A549 (cell line): Measurements from ENCODE around the gene LBR. TPM values are rescaled to one million over a fixed set of nuclear protein-coding genes. Genes with fewer than 3 reads are reported as not detected.

Source experiments
- ATAC-seq, 2 experiments: fragments of 200-7000 bp in 1 of 2; fragments of >200 bp in 1 of 2; cut with Nextera tagmentation in 1 of 2; cut with Tn5 transposase in 1 of 2; 3 replicates each; pipeline versions ENCODE4 v1.8.0 to v1.9.1; 2018 to 2020; ENCODE audit warnings: mild to moderate bottlenecking in 1 of 2, moderate library complexity in 1 of 2
- CTCF ChIA-PET: fragments of 300-600 bp; sonication (Branson Sonifier 250); formaldehyde crosslinking; extraction: SDS; loops from one replicate; lab custom pipeline; 2021; ENCODE audit warnings: antibody characterized with exemption, inconsistent platforms; lab: Yijun Ruan, JAX
- POLR2A ChIA-PET: fragments of 350-600 bp; formaldehyde crosslinking; extraction: SDS; loops from one replicate; lab custom pipeline; 2021; ENCODE audit warnings: antibody characterized with exemption, inconsistent platforms; lab: Yijun Ruan, JAX
- DNase-seq, 2 experiments: peaks; one replicate each; pipeline versions ENCODE4 v3.0.0 to v3.0.0-alpha.2; 2011 to 2016; ENCODE audit warnings: low read depth in 1 of 2, low spot score in 1 of 2
- FAIRE-seq: peaks from 2 replicates; lab custom pipeline; 2011; peaks lifted over from hg19 to GRCh38; lab: Jason Lieb, UNC
- H3K27ac ChIP-seq, 2 experiments: fragments of >200 bp; sonication (Bioruptor Twin); formaldehyde crosslinking; 3 replicates each; pipeline ENCODE4 v1.5.1; 2016 to 2017
- H3K4me1 ChIP-seq: fragments of >200 bp; sonication (Bioruptor Twin); formaldehyde crosslinking; 3 replicates; pipeline ENCODE4 v1.6.1; 2016
- H3K4me2 ChIP-seq: fragments of >200 bp; sonication (Bioruptor Twin); formaldehyde crosslinking; 3 replicates; pipeline ENCODE4 v1.6.1; 2016
- H3K4me3 ChIP-seq: fragments of >200 bp; sonication (Bioruptor Twin); formaldehyde crosslinking; 3 replicates; pipeline ENCODE4 v1.5.1; 2016
- H3K9me3 ChIP-seq: fragments of >200 bp; sonication (Bioruptor Twin); formaldehyde crosslinking; 3 replicates; pipeline ENCODE4 v1.6.1; 2016
- CHD2 ChIP-seq: fragments of 150-350 bp; IDR thresholded peaks from 2 replicates; pipeline ENCODE4 v1.6.1; 2014; ENCODE audit warnings: low read length; ENCODE audit not compliant: partially characterized antibody
- CTCF ChIP-seq: fragments of >200 bp; sonication (Bioruptor Twin); formaldehyde crosslinking; IDR thresholded peaks from 3 replicates; pipeline ENCODE4 v1.5.1; 2016
- EHF ChIP-seq: fragments of 250-450 bp; sonication (Bioruptor Pico); IDR thresholded peaks from 2 replicates; pipeline ENCODE4 v1.5.0; 2020; ENCODE audit warnings: mild to moderate bottlenecking
- EP300 ChIP-seq, 2 experiments: fragments of >200 bp; sonication (Bioruptor Twin); formaldehyde crosslinking; IDR thresholded peaks; 2 replicates in 1 of 2; 3 replicates in 1 of 2; pipeline ENCODE4 v1.6.1; 2016 to 2017
- FOSB ChIP-seq: fragments of 250-450 bp; sonication (Bioruptor Pico); IDR thresholded peaks from 2 replicates; pipeline ENCODE4 v1.5.0; 2020; ENCODE audit warnings: mild to moderate bottlenecking, moderate library complexity
- FOSL2 ChIP-seq, 2 experiments: fragments of 450-650 bp in 1 of 2; fragments of >200 bp in 1 of 2; sonication (Bioruptor Twin) in 1 of 2; formaldehyde crosslinking; IDR thresholded peaks; 2 replicates each; pipeline versions ENCODE4 v1.5.0 to v1.6.1; 2016 to 2020; ENCODE audit warnings: mild to moderate bottlenecking in 1 of 2, moderate library complexity in 1 of 2
- HDAC2 ChIP-seq: fragments of 200-600 bp; sonication (generic); IDR thresholded peaks from 2 replicates; pipeline ENCODE4 v1.6.1; 2016
- HEYL ChIP-seq: fragments of 250-450 bp; sonication (Bioruptor Pico); IDR thresholded peaks from 2 replicates; pipeline ENCODE4 v1.8.0; 2021; ENCODE audit warnings: mild to moderate bottlenecking, moderate library complexity
- JUN ChIP-seq, 2 experiments: fragments of >200 bp; sonication (Bioruptor Twin); formaldehyde crosslinking; IDR thresholded peaks; 2 replicates in 1 of 2; 3 replicates in 1 of 2; pipeline ENCODE4 v1.6.1; 2016 to 2017
- MAFK ChIP-seq: fragments of 450-650 bp; IDR thresholded peaks from 2 replicates; pipeline ENCODE4 v1.6.1; 2014; ENCODE audit not compliant: partially characterized antibody
- MAZ ChIP-seq: fragments of 150-350 bp; IDR thresholded peaks from 2 replicates; pipeline ENCODE4 v1.6.1; 2014; ENCODE audit warnings: antibody characterized with exemption, low read depth, low read length, borderline replicate concordance
- MYC ChIP-seq: IDR thresholded peaks from 2 replicates; pipeline ENCODE4 v1.6.1; 2012; ENCODE audit warnings: mild to moderate bottlenecking, inconsistent platforms, low read length, improper control_type of control experiment, borderline replicate concordance
- NPAS2 ChIP-seq: fragments of 250-450 bp; sonication (Bioruptor Pico); IDR thresholded peaks from 2 replicates; pipeline ENCODE4 v1.8.0; 2022; ENCODE audit warnings: mild to moderate bottlenecking, moderate library complexity, borderline replicate concordance
- REST ChIP-seq: fragments of 200-600 bp; sonication (generic); IDR thresholded peaks from 2 replicates; pipeline ENCODE4 v1.6.1; 2016; ENCODE audit warnings: antibody characterized with exemption, mild to moderate bottlenecking, moderate library complexity
- RFX5 ChIP-seq: fragments of 450-650 bp; IDR thresholded peaks from 2 replicates; pipeline ENCODE4 v1.7.1; 2014; ENCODE audit warnings: antibody characterized with exemption, mild to moderate bottlenecking, moderate library complexity
- RNF2 ChIP-seq: fragments of 200-600 bp; sonication (generic); IDR thresholded peaks from 2 replicates; pipeline ENCODE4 v1.6.1; 2016; ENCODE audit warnings: low read depth, mild to moderate bottlenecking, antibody characterized with exemption, moderate library complexity, borderline replicate concordance
- SREBF2 ChIP-seq: fragments of 450-650 bp; IDR thresholded peaks from 2 replicates; pipeline ENCODE4 v1.6.1; 2014; ENCODE audit warnings: mild to moderate bottlenecking, moderate library complexity
- ZC3H11A ChIP-seq: fragments of 450-650 bp; IDR thresholded peaks from 2 replicates; pipeline ENCODE4 v1.6.1; 2014; ENCODE audit warnings: antibody characterized with exemption, mild to moderate bottlenecking
- ZFP36 ChIP-seq: fragments of 450-650 bp; IDR thresholded peaks from 2 replicates; pipeline ENCODE4 v1.6.1; 2014; ENCODE audit warnings: borderline replicate concordance; ENCODE audit not compliant: partially characterized antibody
- ZNF302 ChIP-seq: fragments of 250-450 bp; sonication (Bioruptor Pico); IDR thresholded peaks from 2 replicates; pipeline ENCODE4 v1.9.0; 2021; ENCODE audit warnings: inconsistent platforms, mild to moderate bottlenecking, moderate library complexity
- WGBS: methylation state at CpG from one replicate; pipeline ENCODE4 v1.1.6; 2017; ENCODE audit errors: missing lambda C conversion rate; 5-methylcytosine and 5-hydroxymethylcytosine counted together
- polyA plus RNA-seq, 4 experiments: library from polyadenylated mRNA; depleted of rRNA in 3 of 4; stranded (reverse); fragments of >200 nt; fragmentation: RNase III in 1 of 4; extraction: RNeasy Plus Mini Kit Qiagen cat#74134 plus additional on column Dnase treatment in 1 of 4; gene quantifications; 2 replicates in 3 of 4; 3 replicates in 1 of 4; pipeline ENCODE4 v1.2.3, GENCODE V29; 2011 to 2017

LBR gene
- polyA plus RNA-seq, 2 of the 4 experiments (the other 2 are of a cell fraction), result 40.8 to 68.7 TPM

- no peak overlapping the region for H3K27ac ChIP-seq
- no peak overlapping the region for H3K4me3 ChIP-seq
- ChIA-PET POLR2A (interaction anchor here (0.9 kb wide), 1 partner anchor 12 kb away, joined by 3 read pairs; no protein-coding TSS in a partner anchor), CTCF (interaction anchor here (1.6 kb wide), 1 partner anchor 12 kb away, joined by 3 read pairs; no protein-coding TSS in a partner anchor)
- H3K4me1 ChIP-seq, result peaks cover 13% of the 10 kb centered on the region
- ATAC-seq (no peak), FAIRE-seq (peak; percentile 54), DNase-seq (no peak)
- WGBS, result 88% methylated on average over 8 of the region's 8 CpGs
- H3K4me2 ChIP-seq, result no peak overlapping the region
- TF ChIP-seq RFX5, result no peak
- TF ChIP-seq JUN (IDR thresholded peaks at IDR 0.05), result no peak
- H3K9me3 ChIP-seq, result no peaks in the 10 kb centered on the region
Observed at GRCh38 chr1:225409051-225409450, 18.8 kb downstream of the LBR start.

GRCh38 chr1:225408249-225408648 lies 19.6 kb downstream of the LBR start:
- CTCF ChIA-PET, result interaction anchor here (1.6 kb wide), 1 partner anchor 13 kb away, joined by 3 read pairs; no protein-coding TSS in a partner anchor
- TF ChIP-seq MAZ (no peak), MYC (no peak), CTCF (no peak), SREBF2 (no peak), NPAS2 (CRISPR knock-in tag) (no peak), ZC3H11A (no peak), FOSL2 (IDR thresholded peaks at IDR 0.05) (no peak), FOSL2 (CRISPR knock-in tag; IDR thresholded peaks at IDR 0.05) (no peak), ZFP36 (no peak), HDAC2 (no peak), ZNF302 (no peak), MAFK (no peak), EHF (CRISPR knock-in tag) (no peak), RNF2 (no peak)

GRCh38 chr1:225407755-225408154 lies 20.1 kb downstream of the LBR start:
- Histone ChIP-seq H3K9me3 (no peaks in the 10 kb centered on the region), H3K4me1 (peaks cover 4% of the 10 kb centered on the region), H3K27ac (no peak overlapping the region), H3K4me2 (no peak overlapping the region), H3K4me3 (no peak overlapping the region)
- CTCF ChIA-PET, result interaction anchor here (1.6 kb wide), 1 partner anchor 14 kb away, joined by 3 read pairs; no protein-coding TSS in a partner anchor
- POLR2A ChIA-PET, result no interaction called here
- WGBS, result 90% methylated on average over 2 of the region's 2 CpGs
- FAIRE-seq (no peak), DNase-seq (no peak), ATAC-seq (no peak)
- no peak for TF ChIP-seq HEYL (CRISPR knock-in tag)
- TF ChIP-seq CHD2, result no peak
- TF ChIP-seq FOSB (CRISPR knock-in tag), result no peak
- TF ChIP-seq ZC3H11A, result no peak
- TF ChIP-seq EP300 (IDR thresholded peaks at IDR 0.05), result no peak
- no peak for TF ChIP-seq REST
- TF ChIP-seq, all 56 proteins: peak for 0

More at GRCh38 chr1:225408249-225408648, 19.6 kb downstream of the LBR start:
- Histone ChIP-seq H3K4me1 (peaks cover 9% of the 10 kb centered on the region), H3K4me3 (no peak overlapping the region), H3K9me3 (no peaks in the 10 kb centered on the region), H3K27ac (no peak overlapping the region), H3K4me2 (no peak overlapping the region)
- ATAC-seq (no peak), DNase-seq (no peak), FAIRE-seq (peak; percentile 46)
- POLR2A ChIA-PET, result no interaction called here
- WGBS, result 84% methylated on average over 4 of the region's 4 CpGs
